Fibroblast of lung (primary cell): ENCODE measurements around the gene PTPN9. TPM values are rescaled to one million over a fixed set of nuclear protein-coding genes. Genes with fewer than 3 reads are reported as not detected.
A peak's percentile ranks its signal among the peaks of the same experiment; 100 is the strongest.

Source experiments
- DNase-seq, 2 donors: peaks; one replicate each; pipeline versions ENCODE4 v3.0.0 to v3.0.0-alpha.2; 2010; ENCODE audit warnings: low read depth in 2 of 2
- H2AFZ ChIP-seq: 2 replicates; pipeline ENCODE4 v1.5.1; 2012; ENCODE audit warnings: low read length, control low read depth, inconsistent platforms
- H3K27ac ChIP-seq: 2 replicates; pipeline ENCODE4 v1.5.1; 2011; ENCODE audit warnings: low read length, control low read depth; ENCODE audit not compliant: insufficient read depth
- H3K27me3 ChIP-seq: 2 replicates; pipeline ENCODE4 v1.5.1; 2011; ENCODE audit warnings: mild to moderate bottlenecking, low read length; ENCODE audit not compliant: control insufficient read depth, insufficient read depth
- H3K36me3 ChIP-seq: 2 replicates; pipeline ENCODE4 v1.5.1; 2011; ENCODE audit warnings: low read length; ENCODE audit not compliant: control insufficient read depth, insufficient read depth
- H3K4me1 ChIP-seq: 2 replicates; pipeline ENCODE4 v1.5.1; 2011; ENCODE audit warnings: low read length; ENCODE audit not compliant: control insufficient read depth, insufficient read depth; ENCODE audit errors: extremely low read depth
- H3K4me2 ChIP-seq: 2 replicates; pipeline ENCODE4 v1.5.1; 2011; ENCODE audit warnings: low read length, control low read depth; ENCODE audit not compliant: insufficient read depth; ENCODE audit errors: extremely low read depth
- H3K4me3 ChIP-seq, 4 experiments: fragments of 200-600 bp in 1 of 4; sonication (generic) in 1 of 4; replicated peaks in 1 of 4; 2 replicates each; pipeline ENCODE4 v1.5.1; 2011 to 2016; ENCODE audit warnings: low read length in 4 of 4, low read depth in 3 of 4, mild to moderate bottlenecking in 3 of 4, control low read depth in 2 of 4, inconsistent platforms in 1 of 4, mixed read lengths in 1 of 4; ENCODE audit not compliant: insufficient read depth in 1 of 4; ENCODE audit errors: control extremely low read depth in 1 of 4
- H3K79me2 ChIP-seq: 2 replicates; pipeline ENCODE4 v1.5.1; 2012; ENCODE audit warnings: mild to moderate bottlenecking, low read length, inconsistent platforms; ENCODE audit not compliant: control insufficient read depth, insufficient read depth
- H3K9ac ChIP-seq: 2 replicates; pipeline ENCODE4 v1.5.1; 2011; ENCODE audit warnings: mild to moderate bottlenecking, low read length, control low read depth; ENCODE audit not compliant: insufficient read depth
- H3K9me3 ChIP-seq: 2 replicates; pipeline ENCODE4 v1.5.1; 2012; ENCODE audit warnings: low read depth, low read length; ENCODE audit not compliant: control insufficient read depth, insufficient read depth
- H4K20me1 ChIP-seq: 2 replicates; pipeline ENCODE4 v1.5.1; 2011; ENCODE audit warnings: low read length; ENCODE audit not compliant: control insufficient read depth, insufficient read depth; ENCODE audit errors: extremely low read depth
- CTCF ChIP-seq, 2 donors: IDR thresholded peaks in 1 of 2; conservative IDR thresholded peaks in 1 of 2; 1 replicate in 1 of 2; 2 replicates in 1 of 2; pipeline ENCODE4 v1.5.1; 2011 to 2012; ENCODE audit warnings: low read length in 2 of 2, control low read depth in 1 of 2, inconsistent platforms in 1 of 2, low read depth in 1 of 2, mild to moderate bottlenecking in 1 of 2
- EZH2 ChIP-seq: IDR thresholded peaks from 2 replicates; pipeline ENCODE4 v1.5.1; 2012; ENCODE audit warnings: low read length, control low read depth, mild to moderate bottlenecking; ENCODE audit errors: missing control alignments
- polyA minus RNA-seq: library from RNA; depleted of rRNA, polyadenylated mRNA; stranded (reverse); fragments of >200 nt; gene quantifications from 2 replicates; pipeline ENCODE4 v1.2.3, GENCODE V29; 2011; ENCODE audit warnings: low replicate concordance
- polyA plus RNA-seq, 2 donors: library from polyadenylated mRNA; depleted of rRNA in 1 of 2; stranded (reverse) in 1 of 2; unstranded in 1 of 2; fragments of >200 nt; gene quantifications; 2 replicates each; pipeline ENCODE4 v1.2.1, GENCODE V29; 2011 to 2012; ENCODE audit warnings: missing spikeins in 1 of 2
- total RNA-seq: library from RNA; depleted of rRNA; stranded (reverse); fragments of >200 nt; gene quantifications from 2 replicates; pipeline ENCODE4 v1.2.1, GENCODE V29; 2014

PTPN9 gene
- 14.6 and 20.6 TPM in 2 replicates for total RNA-seq
- 41.6 and 54.1 TPM in 2 replicates for polyA plus RNA-seq
- 25.0 and 25.7 TPM in 2 replicates for polyA plus RNA-seq (2012)
- polyA minus RNA-seq: 76.8 and 126 TPM in 2 replicates

- peak within 1 kb of the TSS; percentile 80 for H3K9ac ChIP-seq
- no peaks in the 10 kb centered on the region for H3K9me3 ChIP-seq
- peak within 1 kb of the TSS; percentile 68 for H3K27ac ChIP-seq
- peak within 1 kb of the TSS; percentile 68 for H2AFZ ChIP-seq
- peak; percentile 10 to 33 for TF ChIP-seq CTCF (conservative IDR thresholded peaks at IDR 0.05 in 1 of 2, IDR thresholded peaks at IDR 0.05 in 1 of 2; ENCODE audit: low read depth in 1 of 2, low read length in 2 of 2)
- TF ChIP-seq EZH2: no peak
- H3K79me2 ChIP-seq: peaks cover 37% of the 10 kb centered on the region
- no peaks in the 10 kb centered on the region for H3K27me3 ChIP-seq
- H3K36me3 ChIP-seq: no peaks in the 10 kb centered on the region
- H3K4me3 ChIP-seq: peak within 1 kb of the TSS; percentile 57 to 94 (median 74)
- peak; percentile 77 to 81 for DNase-seq
- H4K20me1 ChIP-seq: no peaks in the 10 kb centered on the region
- peak within 1 kb of the TSS; percentile 77 for H3K4me2 ChIP-seq
- H3K4me1 ChIP-seq: peaks cover 5% of the 10 kb centered on the region
Measured at GRCh38 chr15:75578948-75579920, at the start of gene PTPN9. TSS of gene PTPN9 (minus strand) at chr15:75579315. CDS start at chr15:75578776, 539 bp downstream.

- H3K79me2 ChIP-seq: peaks cover 2% of the 10 kb centered on the region
- H3K4me2 ChIP-seq: peak within 1 kb of the TSS; percentile 94
- H4K20me1 ChIP-seq: no peaks in the 10 kb centered on the region
- peak; percentile 89 to 93 for DNase-seq
- peaks cover 9% of the 10 kb centered on the region for H3K4me1 ChIP-seq
- H3K27ac ChIP-seq: peak within 1 kb of the TSS; percentile 67
- no peaks in the 10 kb centered on the region for H3K9me3 ChIP-seq
- TF ChIP-seq CTCF (conservative IDR thresholded peaks at IDR 0.05 in 1 of 2, IDR thresholded peaks at IDR 0.05 in 1 of 2; ENCODE audit: low read depth in 1 of 2, low read length in 2 of 2) (no peak), EZH2 (no peak)
- peak within 1 kb of the TSS; percentile 87 for H2AFZ ChIP-seq
- no peaks in the 10 kb centered on the region for H3K27me3 ChIP-seq
- H3K9ac ChIP-seq: peak within 1 kb of the TSS; percentile 78
- H3K36me3 ChIP-seq: no peaks in the 10 kb centered on the region
- peak within 1 kb of the TSS; percentile 44 to 88 (median 71) for H3K4me3 ChIP-seq
Measured at GRCh38 chr15:75625542-75626347, 46.6 kb upstream of the PTPN9 start, which contains the start of gene SNUPN. TSS of gene SNUPN (minus strand) at chr15:75625725. CDS start at chr15:75621051, 4,674 bp downstream.
